Measurements from ENCODE around the gene CA12.

- TF ChIP-seq CTCF (conservative IDR thresholded peaks at IDR 0.05; ENCODE audit: low read depth, low read length): no peak
- no peak for TF ChIP-seq EZH2 (IDR thresholded peaks at IDR 0.05; ENCODE audit: low read length, unreplicated experiment)
- no peak for TF ChIP-seq EZH2phosphoT487 (IDR thresholded peaks at IDR 0.05; ENCODE audit: borderline replicate concordance, low read length)
Observed at GRCh38 chr15:63332367-63333124, 49.1 kb downstream of the CA12 start.

Data from PC-3 (cell line).